Esophagus (tissue), 2 donors: Measurements from ENCODE around the gene TUBGCP3. TPM values are rescaled to one million over a fixed set of nuclear protein-coding genes. Genes with fewer than 3 reads are reported as not detected.

Experiments
- H3K27ac ChIP-seq, 2 donors: one replicate each; pipeline ENCODE4 v1.5.1; 2013; ENCODE audit warnings: low read depth in 2 of 2, mild to moderate bottlenecking in 2 of 2, inconsistent platforms in 1 of 2, low read length in 1 of 2, moderate library complexity in 1 of 2
- H3K27me3 ChIP-seq, 2 donors: one replicate each; pipeline ENCODE4 v1.6.1; 2013; ENCODE audit warnings: low read length in 2 of 2, control low read depth in 1 of 2, mild to moderate bottlenecking in 1 of 2; ENCODE audit not compliant: insufficient read depth in 2 of 2, control insufficient read depth in 1 of 2
- H3K36me3 ChIP-seq, 2 donors: one replicate each; pipeline ENCODE4 v1.6.1; 2013; ENCODE audit warnings: low read length in 1 of 2; ENCODE audit not compliant: control insufficient read depth in 2 of 2, insufficient read depth in 2 of 2
- H3K4me1 ChIP-seq, 2 donors: one replicate each; pipeline ENCODE4 v1.6.1; 2013; ENCODE audit warnings: low read length in 1 of 2; ENCODE audit not compliant: control insufficient read depth in 2 of 2, insufficient read depth in 2 of 2
- H3K4me3 ChIP-seq, 2 donors: one replicate each; pipeline ENCODE4 v1.5.1; 2013; ENCODE audit warnings: low read length in 2 of 2, mild to moderate bottlenecking in 2 of 2, low read depth in 1 of 2, moderate library complexity in 1 of 2
- H3K9me3 ChIP-seq, 2 donors: one replicate each; pipeline ENCODE4 v1.6.1; 2013; ENCODE audit warnings: mild to moderate bottlenecking in 2 of 2, low read depth in 1 of 2, low read length in 1 of 2, moderate library complexity in 1 of 2; ENCODE audit not compliant: control insufficient read depth in 2 of 2, insufficient read depth in 1 of 2
- WGBS, 2 donors: extraction: QIAGEN DNeasy Blood & Tissue Kit; methylation state at CpG; one replicate each; pipeline ENCODE4 v1.1.7; 2013; 5-methylcytosine and 5-hydroxymethylcytosine counted together
- polyA plus RNA-seq, 2 donors: library from polyadenylated mRNA; stranded (reverse); fragments of 200-250 nt; gene quantifications; one replicate each; pipeline ENCODE4 v1.2.3, GENCODE V29; 2013
- donor health status: healthy with polysubstance abuse.
- donor health status: Bipolar disorder and iron deficiency.

The TUBGCP3 gene
- polyA plus RNA-seq, 2 donors = 6.4 to 11.3 TPM

DNA sequence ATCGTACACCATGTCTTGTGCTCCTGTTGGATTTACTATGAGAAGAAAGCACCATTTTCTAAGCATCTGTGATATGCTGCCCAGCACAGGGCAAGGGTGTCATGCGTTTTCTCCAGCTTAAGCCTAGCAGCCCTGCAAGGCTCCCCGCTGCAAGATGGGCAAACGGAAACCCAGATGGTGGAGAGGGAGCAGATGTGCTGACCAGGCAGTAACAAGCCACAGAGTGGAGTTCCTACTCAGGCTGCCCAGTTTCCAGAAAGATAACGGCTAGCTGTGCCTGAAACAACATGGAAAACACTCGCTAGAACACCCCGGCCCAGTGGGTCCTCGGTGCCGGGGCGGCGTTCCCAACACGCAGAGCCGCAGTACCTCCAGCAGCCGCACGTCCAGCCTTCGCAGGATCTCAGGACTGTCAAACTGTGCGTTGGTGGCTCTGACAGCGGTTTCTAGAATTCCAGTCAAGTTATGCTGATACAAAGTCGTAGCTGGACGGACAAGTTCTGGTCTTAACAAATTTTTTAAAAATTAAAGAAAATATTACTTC, 68.4 kb downstream of the TUBGCP3 start:
- H3K4me3 ChIP-seq = no peak overlapping the region
- H3K4me1 ChIP-seq = no peaks in the 10 kb centered on the region
- WGBS, 2 donors = 96% methylated on average over 20 of the region's 20 CpGs
- H3K27me3 ChIP-seq = no peaks in the 10 kb centered on the region
- no peaks in the 10 kb centered on the region for H3K9me3 ChIP-seq
- peaks cover 14 to 17% of the 10 kb centered on the region in 2 donors for H3K36me3 ChIP-seq
- no peak overlapping the region for H3K27ac ChIP-seq

DNA sequence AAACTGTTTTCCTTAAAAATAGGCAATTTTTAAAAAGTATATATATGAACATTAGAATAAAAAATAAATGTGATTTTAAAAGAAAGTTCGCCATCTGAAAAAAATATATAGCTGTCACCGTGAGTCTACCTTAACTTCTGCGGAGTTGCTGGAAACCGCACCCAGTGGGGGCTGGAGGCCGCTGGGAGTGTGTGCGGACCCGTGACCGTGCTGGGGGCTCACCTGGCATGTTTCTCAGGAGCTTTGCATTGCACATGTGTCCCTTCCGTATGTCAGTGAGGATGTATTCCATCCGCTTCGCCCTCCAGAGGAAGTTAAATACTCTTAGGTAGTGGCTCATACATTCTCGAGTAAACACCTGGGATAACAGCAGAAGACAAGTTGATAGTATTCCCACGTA, 71.7 kb downstream of the TUBGCP3 start:
- H3K36me3 ChIP-seq = peaks cover 8 to 17% of the 10 kb centered on the region in 2 donors
- H3K27me3 ChIP-seq = no peaks in the 10 kb centered on the region
- 96 to 97% methylated on average over 13 of the region's 13 CpGs for WGBS, 2 donors

DNA sequence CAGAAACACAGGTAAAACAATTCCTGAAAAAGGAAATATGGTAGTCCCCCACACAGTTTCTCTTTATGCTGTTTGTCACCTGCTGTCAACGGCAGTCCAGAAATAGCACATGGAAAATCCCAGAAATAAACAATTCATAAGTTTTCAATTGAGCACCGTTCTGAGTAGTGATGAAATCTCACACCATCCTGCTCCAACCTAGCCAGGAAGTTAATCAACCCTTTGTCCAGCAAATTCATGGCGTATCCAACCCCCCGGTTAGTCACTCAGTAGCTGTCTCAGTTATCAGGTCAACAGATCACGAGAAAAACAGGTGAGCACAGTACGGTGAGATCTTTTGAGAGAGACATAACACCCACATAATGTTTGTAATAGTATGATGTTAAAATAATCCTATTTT, 74.2 kb downstream of the TUBGCP3 start:
- Histone ChIP-seq H3K27ac (no peak overlapping the region), H3K4me3 (no peak overlapping the region), H3K36me3 (peaks cover 9 to 18% of the 10 kb centered on the region in 2 donors), H3K27me3 (no peaks in the 10 kb centered on the region), H3K4me1 (no peaks in the 10 kb centered on the region), H3K9me3 (no peaks in the 10 kb centered on the region)
- WGBS, 2 donors = 77 to 85% methylated on average over 6 of the region's 6 CpGs

More for the DNA sequence above, 71.7 kb downstream of the TUBGCP3 start:
- H3K4me3 ChIP-seq = no peak overlapping the region
- H3K27ac ChIP-seq = no peak overlapping the region
- H3K4me1 ChIP-seq = no peaks in the 10 kb centered on the region
- no peaks in the 10 kb centered on the region for H3K9me3 ChIP-seq

DNA sequence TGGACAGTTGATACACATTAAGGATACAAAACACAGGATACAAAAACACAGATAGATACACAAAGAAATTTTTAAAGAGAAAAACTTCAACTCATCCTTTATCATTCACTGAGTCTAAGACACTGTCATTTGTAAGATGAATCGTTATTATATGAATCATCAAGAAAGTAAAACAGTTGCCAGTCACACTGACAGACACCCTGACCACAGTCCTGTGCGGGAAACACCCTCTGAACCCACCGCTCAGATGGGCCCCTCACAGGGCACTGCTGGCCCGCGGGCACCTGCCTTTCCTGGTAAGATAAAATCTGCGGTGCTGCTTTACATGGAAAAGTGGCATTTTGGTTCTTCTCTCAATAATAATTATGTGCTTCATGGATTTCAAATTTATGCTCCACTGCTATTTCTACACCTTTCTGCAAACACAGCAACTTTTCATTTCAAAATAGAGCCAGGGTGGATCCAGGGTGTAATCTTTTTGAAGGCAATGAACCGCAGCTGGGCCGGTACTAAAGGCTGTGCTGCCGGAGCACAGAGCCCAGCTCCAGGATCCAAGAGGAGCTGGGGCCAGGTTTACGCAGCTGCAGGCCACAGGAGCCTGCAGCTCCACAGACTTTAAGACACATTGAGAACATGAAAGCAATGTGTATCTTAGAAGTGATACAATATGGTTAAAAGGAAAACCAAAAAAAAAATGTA, 76.8 kb downstream of the TUBGCP3 start:
- H3K4me3 ChIP-seq = no peak overlapping the region
- H3K4me1 ChIP-seq = no peaks in the 10 kb centered on the region
- H3K9me3 ChIP-seq = no peaks in the 10 kb centered on the region
- H3K27ac ChIP-seq = no peak overlapping the region
- whole genome bisulfite sequencing, 2 donors = 56 to 73% methylated on average over 10 of the region's 10 CpGs
- H3K27me3 ChIP-seq = no peaks in the 10 kb centered on the region
- peaks cover 9 to 16% of the 10 kb centered on the region in 2 donors for H3K36me3 ChIP-seq

DNA sequence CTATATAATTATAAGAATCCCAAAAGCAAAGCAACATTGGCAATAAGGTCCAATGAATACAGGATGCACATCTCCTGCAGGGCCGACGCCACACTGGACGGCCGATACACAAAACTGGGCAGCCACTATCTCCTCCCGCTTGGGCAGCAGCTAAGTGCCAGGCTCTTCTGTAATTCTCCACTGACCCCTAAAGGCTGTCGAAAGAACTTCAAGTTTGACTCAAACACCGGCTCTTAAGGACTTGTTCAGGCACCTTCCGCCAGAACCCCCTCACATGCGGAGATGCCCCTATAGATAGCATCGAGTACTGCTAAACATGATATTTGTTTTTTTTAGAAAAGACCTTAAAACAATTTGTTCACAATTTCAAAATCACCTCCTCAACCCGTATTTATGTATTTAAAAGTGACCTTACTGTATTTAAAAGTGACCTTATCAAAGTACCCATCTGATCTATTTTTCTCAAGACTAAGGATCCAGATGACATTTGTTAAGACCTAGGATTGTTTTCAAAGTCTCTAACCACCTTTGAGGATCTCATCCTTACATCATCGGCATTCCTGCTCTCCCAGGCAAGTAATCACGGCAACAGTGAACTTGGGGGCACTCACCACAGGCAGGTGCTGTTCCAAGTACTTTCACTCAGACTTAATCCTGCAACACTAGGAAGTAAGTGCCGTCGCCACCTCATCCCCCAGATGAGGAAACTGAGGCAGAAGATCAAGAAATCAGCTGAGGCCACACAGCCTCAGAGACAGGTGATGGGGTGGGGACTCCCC, 77.8 kb downstream of the TUBGCP3 start:
- Histone ChIP-seq H3K9me3 (no peaks in the 10 kb centered on the region), H3K4me1 (no peaks in the 10 kb centered on the region), H3K27me3 (no peaks in the 10 kb centered on the region), H3K27ac (no peak overlapping the region), H3K4me3 (no peak overlapping the region), H3K36me3 (peaks cover 4 to 14% of the 10 kb centered on the region in 2 donors)
- WGBS, 2 donors = 72 to 77% methylated on average over 15 of the region's 15 CpGs

DNA sequence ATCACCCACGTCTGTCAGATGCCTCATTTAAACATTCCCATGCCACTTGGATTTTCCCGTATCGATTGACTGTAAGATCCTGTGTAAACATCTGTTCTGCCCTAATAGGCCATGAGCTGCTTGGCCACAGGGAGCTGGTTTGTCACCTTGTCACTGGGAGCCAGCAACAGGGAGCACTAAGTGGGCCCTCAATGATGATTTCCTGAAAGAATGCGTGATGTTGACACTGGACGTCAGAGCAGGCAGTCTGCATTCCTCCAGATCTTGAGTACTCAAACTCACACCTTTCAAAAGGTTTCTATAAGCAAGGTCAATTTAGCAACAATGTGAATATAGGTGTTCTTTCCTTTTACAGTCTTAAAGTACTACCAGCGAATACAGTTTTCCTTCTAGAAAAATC, 78.8 kb downstream of the TUBGCP3 start:
- peaks cover 4 to 12% of the 10 kb centered on the region in 2 donors for H3K36me3 ChIP-seq
- WGBS, 2 donors = 84 to 85% methylated on average over 6 of the region's 6 CpGs
- H3K4me3 ChIP-seq = no peak overlapping the region
- H3K9me3 ChIP-seq = no peaks in the 10 kb centered on the region
- no peaks in the 10 kb centered on the region for H3K4me1 ChIP-seq
- no peaks in the 10 kb centered on the region for H3K27me3 ChIP-seq
- H3K27ac ChIP-seq = no peak overlapping the region

DNA sequence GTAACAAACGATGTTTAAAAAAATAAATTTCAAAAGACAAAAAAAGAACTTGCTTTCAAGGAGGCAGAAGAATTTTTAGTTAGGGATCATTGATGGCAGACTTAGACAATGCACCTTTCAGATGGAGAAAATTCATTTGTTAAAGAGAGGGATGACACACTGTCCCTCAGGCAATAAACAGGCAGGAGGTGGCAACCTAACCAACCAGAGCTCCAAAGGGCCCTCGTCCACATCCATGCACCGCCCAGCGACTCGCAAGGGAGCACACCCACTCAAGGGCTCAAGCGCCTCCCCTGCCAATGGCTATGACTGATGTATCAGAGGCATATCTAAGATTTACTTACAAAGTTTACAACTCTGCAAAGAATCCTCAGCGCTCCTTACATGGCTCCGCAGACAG, 81.9 kb downstream of the TUBGCP3 start:
- H3K4me3 ChIP-seq = no peak overlapping the region
- peaks cover 6 to 17% of the 10 kb centered on the region in 2 donors for H3K36me3 ChIP-seq
- H3K4me1 ChIP-seq = no peaks in the 10 kb centered on the region
- H3K27ac ChIP-seq = no peak overlapping the region
- 80 to 91% methylated on average over 8 of the region's 8 CpGs for WGBS, 2 donors
- no peaks in the 10 kb centered on the region for H3K27me3 ChIP-seq
- no peaks in the 10 kb centered on the region for H3K9me3 ChIP-seq

DNA sequence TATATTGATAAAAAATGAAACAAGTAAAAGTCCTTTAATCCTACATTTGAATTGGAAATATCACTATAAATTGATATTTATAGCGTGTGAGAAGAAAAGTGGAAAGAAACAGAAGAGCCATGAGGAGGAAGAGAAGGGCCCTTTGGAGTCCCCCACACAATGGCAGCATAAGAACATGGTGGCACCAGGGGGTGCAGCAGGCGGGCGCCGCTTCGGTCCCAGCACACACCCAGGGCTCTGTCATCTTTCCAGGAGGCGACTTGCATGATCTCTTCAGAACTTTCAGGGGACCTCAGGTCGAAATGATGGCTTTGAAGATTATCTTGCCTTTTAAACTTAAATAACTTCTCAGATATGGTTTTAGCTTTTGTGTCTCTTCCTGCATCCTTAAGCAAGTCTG, 91.8 kb downstream of the TUBGCP3 start:
- WGBS, 2 donors = 86 to 91% methylated on average over 7 of the region's 7 CpGs
- Histone ChIP-seq H3K36me3 (peaks cover 9 to 13% of the 10 kb centered on the region in 2 donors), H3K4me3 (no peak overlapping the region)

DNA sequence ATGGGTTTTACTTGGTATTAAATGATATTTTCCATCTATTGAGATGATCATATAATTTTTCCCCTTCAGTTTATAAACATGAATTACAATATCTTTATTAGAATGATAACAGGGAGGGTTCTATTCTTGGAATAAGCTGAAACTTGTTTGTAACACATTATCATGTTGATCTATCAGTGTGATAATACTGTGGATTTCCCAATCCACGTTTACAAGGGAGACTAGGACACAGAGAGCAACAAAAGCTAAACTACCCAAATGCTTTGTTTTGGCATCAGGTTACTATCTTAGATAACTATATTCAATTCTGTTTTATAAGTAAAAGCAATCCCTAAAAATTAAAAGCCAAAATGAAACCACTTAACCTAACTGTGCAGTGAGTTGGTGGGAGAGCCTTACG, 92.5 kb downstream of the TUBGCP3 start:
- Histone ChIP-seq H3K27ac (no peak overlapping the region), H3K36me3 (peaks cover 7 to 13% of the 10 kb centered on the region in 2 donors), H3K9me3 (peaks cover 0 to 2% of the 10 kb centered on the region in 2 donors), H3K27me3 (no peaks in the 10 kb centered on the region), H3K4me3 (no peak overlapping the region), H3K4me1 (no peaks in the 10 kb centered on the region)
- WGBS, 2 donors = 86 to 89% methylated on average over 2 of the region's 2 CpGs

More for the DNA sequence above, 91.8 kb downstream of the TUBGCP3 start:
- no peaks in the 10 kb centered on the region for H3K27me3 ChIP-seq
- H3K27ac ChIP-seq = no peak overlapping the region
- H3K4me1 ChIP-seq = no peaks in the 10 kb centered on the region
- peaks cover 0 to 2% of the 10 kb centered on the region in 2 donors for H3K9me3 ChIP-seq
